HCT116 (cell line): ENCODE measurements around the gene ZNF74.

Experiments used
- CEBPB ChIP-seq: IDR thresholded peaks from 2 replicates; pipeline ENCODE4 v1.6.1; 2012; ENCODE audit warnings: low read depth
- CTCF ChIP-seq, 3 experiments: fragments of 200-600 bp in 1 of 3; sonication (generic) in 1 of 3; IDR thresholded peaks in 2 of 3; conservative IDR thresholded peaks in 1 of 3; 2 replicates each; pipeline ENCODE4 v1.5.1; 2012 to 2017; ENCODE audit warnings: low read depth in 2 of 3, low read length in 2 of 3, antibody characterized with exemption in 1 of 3, borderline replicate concordance in 1 of 3, control low read depth in 1 of 3, mild to moderate bottlenecking in 1 of 3, mixed read lengths in 1 of 3, mixed run types in 1 of 3, moderate library complexity in 1 of 3; ENCODE audit not compliant: insufficient read depth in 1 of 3
- JUND ChIP-seq: IDR thresholded peaks from 2 replicates; pipeline ENCODE4 v1.6.1; 2012
- RAD21 ChIP-seq: IDR thresholded peaks from 2 replicates; pipeline ENCODE4 v1.6.1; 2012; ENCODE audit warnings: low read depth, mild to moderate bottlenecking
- TCF7L2 ChIP-seq: IDR thresholded peaks from 2 replicates; pipeline ENCODE4 v1.7.0; 2011; ENCODE audit warnings: borderline replicate concordance, inconsistent platforms; ENCODE audit not compliant: insufficient read depth, insufficient read length; ENCODE audit errors: extremely low read depth
- TF ChIP-seq, protein P1 (sequence below): IDR thresholded peaks from 2 replicates; pipeline ENCODE4 v1.6.1; 2012

- no peak for TF ChIP-seq CTCF (IDR thresholded peaks at IDR 0.05 in 2 of 3, conservative IDR thresholded peaks at IDR 0.05 in 1 of 3; ENCODE audit: borderline replicate concordance in 1 of 3, insufficient read depth in 1 of 3, low read depth in 2 of 3, low read length in 2 of 3)
- no peak for TF ChIP-seq RAD21
- no peak for TF ChIP-seq CEBPB
- no peak for TF ChIP-seq JUND
- no peak for TF ChIP-seq TCF7L2
- TF ChIP-seq, protein P1, sequence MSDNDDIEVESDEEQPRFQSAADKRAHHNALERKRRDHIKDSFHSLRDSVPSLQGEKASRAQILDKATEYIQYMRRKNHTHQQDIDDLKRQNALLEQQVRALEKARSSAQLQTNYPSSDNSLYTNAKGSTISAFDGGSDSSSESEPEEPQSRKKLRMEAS: no peak
Measured at GRCh38 chr22:20431511-20432192, 37.7 kb downstream of the ZNF74 start.
